Smooth muscle cell (in vitro differentiated cells): ENCODE measurements around the gene RMC1. TPM values are rescaled to one million over a fixed set of nuclear protein-coding genes. Genes with fewer than 3 reads are reported as not detected.
A peak's percentile ranks its signal among the peaks of the same experiment; 100 is the strongest.

ENCODE experiments used
- DNase-seq: peaks from one replicate; lab custom pipeline; 2025; ENCODE audit not compliant: unreplicated experiment; lab: John Stamatoyannopoulos, UW
- H2AFZ ChIP-seq: fragments of 200-600 bp; sonication (generic); 2 replicates; pipeline ENCODE4 v1.6.0; 2016; ENCODE audit warnings: antibody characterized with exemption, low read depth, mild to moderate bottlenecking
- H3F3A ChIP-seq: fragments of 200-600 bp; sonication (generic); 2 replicates; pipeline ENCODE4 v1.6.0; 2017; ENCODE audit warnings: antibody characterized with exemption, low read depth
- H3K27ac ChIP-seq: fragments of 200-600 bp; sonication (generic); 2 replicates; pipeline ENCODE4 v1.5.1; 2016; ENCODE audit warnings: low read depth, mild to moderate bottlenecking
- H3K27me3 ChIP-seq: fragments of 200-600 bp; sonication (generic); 2 replicates; pipeline ENCODE4 v1.6.1; 2016; ENCODE audit warnings: low read depth, mild to moderate bottlenecking
- H3K36me3 ChIP-seq: fragments of 200-600 bp; sonication (generic); 2 replicates; pipeline ENCODE4 v1.5.1; 2016; ENCODE audit warnings: low read depth
- H3K4me1 ChIP-seq: fragments of 200-600 bp; sonication (generic); 2 replicates; pipeline ENCODE4 v1.5.1; 2016; ENCODE audit warnings: low read depth
- H3K4me2 ChIP-seq: fragments of 200-600 bp; sonication (generic); 2 replicates; pipeline ENCODE4 v1.6.0; 2016; ENCODE audit warnings: mild to moderate bottlenecking
- H3K4me3 ChIP-seq: fragments of 200-600 bp; sonication (generic); 2 replicates; pipeline ENCODE4 v1.5.1; 2016; ENCODE audit warnings: mild to moderate bottlenecking
- H3K79me2 ChIP-seq: fragments of 200-600 bp; sonication (generic); 2 replicates; pipeline ENCODE4 v1.6.0; 2016; ENCODE audit warnings: low read depth, mild to moderate bottlenecking
- H3K9ac ChIP-seq: fragments of 200-600 bp; sonication (generic); 2 replicates; pipeline ENCODE4 v1.6.0; 2016; ENCODE audit warnings: low read depth
- H3K9me3 ChIP-seq: fragments of 200-600 bp; sonication (generic); replicated peaks from 2 replicates; pipeline ENCODE4 v1.5.1; 2016; ENCODE audit warnings: low read depth
- H4K20me1 ChIP-seq: fragments of 200-600 bp; sonication (generic); 2 replicates; pipeline ENCODE4 v1.6.0; 2016; ENCODE audit warnings: low read depth
- CTCF ChIP-seq: fragments of 200-600 bp; sonication (generic); IDR thresholded peaks from 2 replicates; pipeline ENCODE4 v1.5.1; 2017; ENCODE audit warnings: borderline replicate concordance, mild to moderate bottlenecking, antibody characterized with exemption; ENCODE audit not compliant: insufficient read depth, poor library complexity, severe bottlenecking
- WGBS: methylation state at CpG from one replicate; pipeline ENCODE4 v1.1.7; 2016; ENCODE audit warnings: low lambda C conversion rate; 5-methylcytosine and 5-hydroxymethylcytosine counted together
- polyA plus RNA-seq: library from polyadenylated mRNA; unstranded; fragments of >200 nt; fragmentation: Nextera tagmentation; extraction: Ambion mirVana; gene quantifications from 2 replicates; pipeline ENCODE4 v1.2.1, GENCODE V29; 2016
- total RNA-seq: library from RNA; depleted of rRNA; stranded (reverse); fragments of >200 nt; gene quantifications from 2 replicates; pipeline ENCODE4 v1.2.3, GENCODE V29; 2014

Gene RMC1
- total and polyA plus RNA-seq, 2 experiments from 2014 or later: 20.6 to 20.7 TPM

GRCh38 chr18:23542461-23542860, 39.1 kb downstream of the RMC1 start:
- no peak for TF ChIP-seq CTCF
- H4K20me1 ChIP-seq: peaks cover 54% of the 10 kb centered on the region
- DNase-seq: no peak
- H3K79me2 ChIP-seq: no peaks in the 10 kb centered on the region
- H3K36me3 ChIP-seq: no peaks in the 10 kb centered on the region
- WGBS: 17% methylated on average over 2 of the region's 2 CpGs
- peak overlapping the region; percentile 85 for H3K27ac ChIP-seq
- H3K4me2 ChIP-seq: peak overlapping the region; percentile 75
- peaks cover 18% of the 10 kb centered on the region for H3F3A ChIP-seq
- H3K9me3 ChIP-seq: no peaks in the 10 kb centered on the region
- no peaks in the 10 kb centered on the region for H3K27me3 ChIP-seq
- no peak overlapping the region for H3K9ac ChIP-seq
- H2AFZ ChIP-seq: no peak overlapping the region
- peaks cover 8% of the 10 kb centered on the region for H3K4me1 ChIP-seq
- no peak overlapping the region for H3K4me3 ChIP-seq

GRCh38 chr18:23545247-23545789, 42.0 kb downstream of the RMC1 start:
- DNase-seq: no peak
- H3K9ac ChIP-seq: no peak overlapping the region
- H3K4me3 ChIP-seq: no peak overlapping the region
- H3K4me2 ChIP-seq: no peak overlapping the region
- no peaks in the 10 kb centered on the region for H3K79me2 ChIP-seq
- 97% methylated on average over 13 of the region's 13 CpGs for WGBS
- peaks cover 25% of the 10 kb centered on the region for H4K20me1 ChIP-seq
- no peak overlapping the region for H2AFZ ChIP-seq
- H3K27ac ChIP-seq: no peak overlapping the region
- H3F3A ChIP-seq: peaks cover 9% of the 10 kb centered on the region
- no peaks in the 10 kb centered on the region for H3K27me3 ChIP-seq
- H3K4me1 ChIP-seq: peaks cover 7% of the 10 kb centered on the region
- TF ChIP-seq CTCF: no peak
- H3K9me3 ChIP-seq: no peaks in the 10 kb centered on the region
- no peaks in the 10 kb centered on the region for H3K36me3 ChIP-seq

- H3K9me3 ChIP-seq: no peaks in the 10 kb centered on the region
- H3K79me2 ChIP-seq: no peaks in the 10 kb centered on the region
- peaks cover 7% of the 10 kb centered on the region for H4K20me1 ChIP-seq
- no peak overlapping the region for H3K9ac ChIP-seq
- DNase-seq: no peak
- peaks cover 4% of the 10 kb centered on the region for H3F3A ChIP-seq
- WGBS: 73% methylated on average over 3 of the region's 3 CpGs
- H3K27me3 ChIP-seq: no peaks in the 10 kb centered on the region
- H3K27ac ChIP-seq: peak overlapping the region; percentile 58
- no peak overlapping the region for H3K4me2 ChIP-seq
- no peak overlapping the region for H2AFZ ChIP-seq
- no peak overlapping the region for H3K4me3 ChIP-seq
- no peaks in the 10 kb centered on the region for H3K4me1 ChIP-seq
- H3K36me3 ChIP-seq: peaks cover 13% of the 10 kb centered on the region
- TF ChIP-seq CTCF: no peak
Measured at GRCh38 chr18:23547306-23547705, 44.0 kb downstream of the RMC1 start.

- H3K9ac ChIP-seq: no peak overlapping the region
- H3K27me3 ChIP-seq: no peaks in the 10 kb centered on the region
- H2AFZ ChIP-seq: no peak overlapping the region
- peaks cover 4% of the 10 kb centered on the region for H3F3A ChIP-seq
- 45% methylated on average over 3 of the region's 3 CpGs for WGBS
- no peak overlapping the region for H3K4me2 ChIP-seq
- no peaks in the 10 kb centered on the region for H3K9me3 ChIP-seq
- H3K27ac ChIP-seq: peak overlapping the region; percentile 58
- no peaks in the 10 kb centered on the region for H3K4me1 ChIP-seq
- H3K79me2 ChIP-seq: no peaks in the 10 kb centered on the region
- H4K20me1 ChIP-seq: peaks cover 2% of the 10 kb centered on the region
- TF ChIP-seq CTCF: no peak
- no peak overlapping the region for H3K4me3 ChIP-seq
- H3K36me3 ChIP-seq: peaks cover 13% of the 10 kb centered on the region
- DNase-seq: no peak
Measured at GRCh38 chr18:23547846-23548245, 44.5 kb downstream of the RMC1 start.
